DND-41 (cell line): ENCODE data around the gene KCNAB1.

Source experiments
- EZH2 ChIP-seq: IDR thresholded peaks from 3 replicates; pipeline ENCODE4 v1.6.1; 2012; ENCODE audit warnings: borderline replicate concordance, low read depth, mild to moderate bottlenecking, moderate library complexity, low read length, inconsistent platforms; ENCODE audit not compliant: severe bottlenecking
- TF ChIP-seq, protein P1 (sequence below): IDR thresholded peaks from 2 replicates; pipeline ENCODE4 v1.5.1; 2012; ENCODE audit warnings: borderline replicate concordance, low read length, moderate library complexity, mild to moderate bottlenecking; ENCODE audit not compliant: poor library complexity, severe bottlenecking; ENCODE audit errors: extremely low read depth

DNA sequence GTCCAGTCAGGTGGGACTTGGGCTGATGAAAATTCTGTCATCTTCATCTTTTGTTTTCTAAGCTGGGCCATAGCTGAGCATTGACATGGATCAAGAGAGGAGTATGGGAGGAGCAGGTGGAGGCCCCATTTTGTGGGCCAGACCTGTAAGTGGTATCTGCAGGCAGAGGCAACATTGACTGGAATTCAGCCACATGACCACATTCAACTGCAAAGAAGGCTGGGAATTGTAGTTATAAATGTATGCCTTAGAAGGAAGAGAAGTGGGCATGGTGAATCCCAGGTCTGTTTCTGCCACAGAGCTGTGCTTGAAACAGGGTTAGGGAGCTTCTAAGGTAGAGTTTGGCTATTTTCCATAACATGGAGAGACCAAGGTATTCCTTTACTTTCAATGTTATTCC is 11.4 kb downstream of the KCNAB1 start:
- TF ChIP-seq, protein P1, sequence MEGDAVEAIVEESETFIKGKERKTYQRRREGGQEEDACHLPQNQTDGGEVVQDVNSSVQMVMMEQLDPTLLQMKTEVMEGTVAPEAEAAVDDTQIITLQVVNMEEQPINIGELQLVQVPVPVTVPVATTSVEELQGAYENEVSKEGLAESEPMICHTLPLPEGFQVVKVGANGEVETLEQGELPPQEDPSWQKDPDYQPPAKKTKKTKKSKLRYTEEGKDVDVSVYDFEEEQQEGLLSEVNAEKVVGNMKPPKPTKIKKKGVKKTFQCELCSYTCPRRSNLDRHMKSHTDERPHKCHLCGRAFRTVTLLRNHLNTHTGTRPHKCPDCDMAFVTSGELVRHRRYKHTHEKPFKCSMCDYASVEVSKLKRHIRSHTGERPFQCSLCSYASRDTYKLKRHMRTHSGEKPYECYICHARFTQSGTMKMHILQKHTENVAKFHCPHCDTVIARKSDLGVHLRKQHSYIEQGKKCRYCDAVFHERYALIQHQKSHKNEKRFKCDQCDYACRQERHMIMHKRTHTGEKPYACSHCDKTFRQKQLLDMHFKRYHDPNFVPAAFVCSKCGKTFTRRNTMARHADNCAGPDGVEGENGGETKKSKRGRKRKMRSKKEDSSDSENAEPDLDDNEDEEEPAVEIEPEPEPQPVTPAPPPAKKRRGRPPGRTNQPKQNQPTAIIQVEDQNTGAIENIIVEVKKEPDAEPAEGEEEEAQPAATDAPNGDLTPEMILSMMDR: no peak
- TF ChIP-seq EZH2: no peak
